Measurements from ENCODE around the gene HCFC1R1. TPM values are rescaled to one million over a fixed set of nuclear protein-coding genes. Genes with fewer than 3 reads are reported as not detected.

HCFC1R1 gene
- total RNA-seq, 2 donors from 2014 or later = 49.8 to 59.1 TPM

DNA sequence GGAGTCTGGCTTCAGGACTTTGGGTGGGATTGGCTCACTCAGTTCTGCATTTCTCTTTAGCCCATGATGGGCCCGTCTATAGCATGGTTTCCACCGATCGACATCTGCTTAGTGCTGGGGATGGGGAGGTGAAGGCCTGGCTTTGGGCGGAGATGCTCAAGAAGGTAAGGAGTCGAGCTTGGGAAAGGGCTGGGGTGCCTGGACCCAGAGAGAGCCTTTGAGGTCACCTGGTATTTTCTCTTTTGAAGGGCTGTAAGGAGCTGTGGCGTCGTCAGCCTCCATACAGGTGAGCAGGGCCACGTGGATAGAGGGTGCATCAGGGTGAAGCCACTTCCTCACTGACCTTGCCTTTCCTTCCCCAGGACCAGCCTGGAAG, 2.2 kb upstream of the HCFC1R1 start:
- Histone ChIP-seq H3K27me3 (ENCODE audit: control insufficient read depth, insufficient read depth, low read length, poor library complexity, severe bottlenecking) (peaks cover 4% of the 10 kb centered on the region), H3K4me1 (ENCODE audit: control insufficient read depth, insufficient read depth, low read length) (peaks cover 12% of the 10 kb centered on the region), H3K36me3 (ENCODE audit: control insufficient read depth, insufficient read depth, low read length) (peaks cover 30% of the 10 kb centered on the region), H3K9me3 (ENCODE audit: control insufficient read depth, low read length) (no peaks in the 10 kb centered on the region), H3K9ac (ENCODE audit: extremely low read depth, low read length, poor library complexity, severe bottlenecking) (no peak overlapping the region), H3K4me3 (ENCODE audit: low read length) (no peak overlapping the region), H3K27ac (ENCODE audit: low read depth, low read length) (no peak overlapping the region)
- Mint-ChIP-seq H3K4me1 (peaks cover 22% of the 10 kb centered on the region), H3K4me3 (no peak overlapping the region), H3K27ac (no peak overlapping the region), H3K9me3 (no peaks in the 10 kb centered on the region), H3K36me3 (ENCODE audit: low read depth) (peaks cover 23% of the 10 kb centered on the region), H3K27me3 (ENCODE audit: insufficient read depth) (peaks cover 23% of the 10 kb centered on the region)
- peak; percentile 35 for DNase-seq
- TF ChIP-seq, protein P1, sequence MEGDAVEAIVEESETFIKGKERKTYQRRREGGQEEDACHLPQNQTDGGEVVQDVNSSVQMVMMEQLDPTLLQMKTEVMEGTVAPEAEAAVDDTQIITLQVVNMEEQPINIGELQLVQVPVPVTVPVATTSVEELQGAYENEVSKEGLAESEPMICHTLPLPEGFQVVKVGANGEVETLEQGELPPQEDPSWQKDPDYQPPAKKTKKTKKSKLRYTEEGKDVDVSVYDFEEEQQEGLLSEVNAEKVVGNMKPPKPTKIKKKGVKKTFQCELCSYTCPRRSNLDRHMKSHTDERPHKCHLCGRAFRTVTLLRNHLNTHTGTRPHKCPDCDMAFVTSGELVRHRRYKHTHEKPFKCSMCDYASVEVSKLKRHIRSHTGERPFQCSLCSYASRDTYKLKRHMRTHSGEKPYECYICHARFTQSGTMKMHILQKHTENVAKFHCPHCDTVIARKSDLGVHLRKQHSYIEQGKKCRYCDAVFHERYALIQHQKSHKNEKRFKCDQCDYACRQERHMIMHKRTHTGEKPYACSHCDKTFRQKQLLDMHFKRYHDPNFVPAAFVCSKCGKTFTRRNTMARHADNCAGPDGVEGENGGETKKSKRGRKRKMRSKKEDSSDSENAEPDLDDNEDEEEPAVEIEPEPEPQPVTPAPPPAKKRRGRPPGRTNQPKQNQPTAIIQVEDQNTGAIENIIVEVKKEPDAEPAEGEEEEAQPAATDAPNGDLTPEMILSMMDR (conservative IDR thresholded peaks at IDR 0.05) = no peak
- 92 to 95% methylated on average over 7 to 8 of the region's 8 CpGs for WGBS, 2 experiments (ENCODE audit: insufficient coverage in 1 of 2, insufficient read length in 1 of 2)

DNA sequence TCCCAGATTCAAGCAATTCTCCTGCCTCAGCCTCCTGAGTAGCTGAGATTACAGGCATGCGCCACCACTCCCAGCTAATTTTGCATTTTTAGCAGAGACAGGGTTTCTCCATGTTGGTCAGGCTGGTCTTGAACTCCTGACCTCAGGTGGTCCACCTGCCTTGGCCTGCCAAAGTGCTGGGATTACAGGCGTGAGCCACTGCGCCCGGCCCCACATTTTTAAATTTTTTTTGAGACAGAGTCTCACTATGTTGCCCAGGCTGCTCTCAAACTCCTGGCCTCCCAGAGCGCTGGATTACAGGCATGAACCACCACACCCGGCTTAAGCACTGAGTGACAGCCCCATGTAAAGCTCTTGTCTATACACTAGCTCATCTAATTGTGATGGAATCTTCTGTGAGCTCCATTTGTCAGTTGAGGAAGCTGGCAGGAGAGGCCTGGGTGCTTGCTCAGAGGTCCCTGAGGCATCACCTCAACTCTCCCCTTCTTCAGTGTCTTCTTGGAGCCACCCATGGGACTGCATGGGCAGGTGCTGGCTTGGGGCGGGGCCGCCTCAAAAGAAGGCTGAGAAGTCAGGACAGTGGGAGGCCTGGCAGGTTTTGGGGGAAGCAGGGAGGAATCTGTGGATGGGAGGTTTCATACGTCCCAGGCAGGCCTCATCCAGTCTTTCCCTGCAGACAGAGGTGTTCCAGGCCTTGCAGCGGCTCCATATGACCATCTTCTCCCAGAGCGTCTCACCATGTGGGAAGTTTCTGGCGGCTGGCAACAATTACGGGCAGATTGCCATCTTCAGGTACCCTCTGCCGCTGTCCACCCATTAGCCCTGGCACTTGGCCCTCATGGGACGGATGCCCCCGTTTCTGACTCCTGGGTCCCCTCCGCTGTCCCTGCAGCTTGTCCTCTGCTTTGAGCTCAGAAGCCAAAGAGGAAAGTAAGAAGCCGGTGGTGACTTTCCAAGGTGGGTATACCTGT, 1.6 kb upstream of the HCFC1R1 start:
- TF ChIP-seq, protein P1 (conservative IDR thresholded peaks at IDR 0.05) = no peak
- H3K4me3 Mint-ChIP-seq = peak overlapping the region; percentile 83
- H3K27ac ChIP-seq (ENCODE audit: low read depth, low read length) = no peak overlapping the region
- WGBS, 2 experiments (ENCODE audit: insufficient coverage in 1 of 2, insufficient read length in 1 of 2) = 91 to 95% methylated on average over 16 to 18 of the region's 18 CpGs
- no peaks in the 10 kb centered on the region for H3K9me3 ChIP-seq (ENCODE audit: control insufficient read depth, low read length)
- H3K4me1 ChIP-seq (ENCODE audit: control insufficient read depth, insufficient read depth, low read length) = peaks cover 12% of the 10 kb centered on the region
- no peak overlapping the region for H3K9ac ChIP-seq (ENCODE audit: extremely low read depth, low read length, poor library complexity, severe bottlenecking)
- no peak overlapping the region for H3K4me3 ChIP-seq (ENCODE audit: low read length)
- no peak overlapping the region for H3K27ac Mint-ChIP-seq
- DNase-seq = peak; percentile 51
- peaks cover 19% of the 10 kb centered on the region for H3K27me3 Mint-ChIP-seq (ENCODE audit: insufficient read depth)
- peaks cover 23% of the 10 kb centered on the region for H3K36me3 Mint-ChIP-seq (ENCODE audit: low read depth)
- no peaks in the 10 kb centered on the region for H3K9me3 Mint-ChIP-seq
- H3K36me3 ChIP-seq (ENCODE audit: control insufficient read depth, insufficient read depth, low read length) = peaks cover 30% of the 10 kb centered on the region
- peaks cover 4% of the 10 kb centered on the region for H3K27me3 ChIP-seq (ENCODE audit: control insufficient read depth, insufficient read depth, low read length, poor library complexity, severe bottlenecking)
- H3K4me1 Mint-ChIP-seq = peaks cover 22% of the 10 kb centered on the region

DNA sequence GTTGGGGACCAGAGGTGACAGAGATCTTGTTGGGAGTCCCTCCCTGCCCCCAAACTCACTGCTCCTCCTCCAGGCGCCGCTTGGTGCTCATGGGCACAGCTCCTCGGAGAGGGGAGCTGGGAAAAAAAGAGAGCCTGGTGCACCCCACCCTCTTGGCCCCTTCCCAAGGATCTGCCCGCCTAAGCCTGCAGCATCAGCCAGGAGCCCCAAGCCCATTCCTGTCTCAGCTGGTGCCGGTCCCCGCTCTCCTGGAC, 400 bp downstream of the HCFC1R1 start:
- H3K4me1 ChIP-seq (ENCODE audit: control insufficient read depth, insufficient read depth, low read length) = peaks cover 12% of the 10 kb centered on the region
- Mint-ChIP-seq H3K4me1 (peaks cover 28% of the 10 kb centered on the region), H3K9me3 (no peaks in the 10 kb centered on the region), H3K4me3 (peak overlapping the region; percentile 83), H3K27ac (peak overlapping the region; percentile 99), H3K36me3 (ENCODE audit: low read depth) (peaks cover 23% of the 10 kb centered on the region), H3K27me3 (ENCODE audit: insufficient read depth) (peaks cover 1% of the 10 kb centered on the region)
- 12% methylated on average over 6 of the region's 6 CpGs; no CpG with 5 or more reads in 1 of the 2 experiments for WGBS, 2 experiments (ENCODE audit: insufficient coverage in 1 of 2, insufficient read length in 1 of 2)
- H3K9ac ChIP-seq (ENCODE audit: extremely low read depth, low read length, poor library complexity, severe bottlenecking) = peak overlapping the region; percentile 99
- no peaks in the 10 kb centered on the region for H3K27me3 ChIP-seq (ENCODE audit: control insufficient read depth, insufficient read depth, low read length, poor library complexity, severe bottlenecking)
- no peaks in the 10 kb centered on the region for H3K9me3 ChIP-seq (ENCODE audit: control insufficient read depth, low read length)
- H3K27ac ChIP-seq (ENCODE audit: low read depth, low read length) = no peak overlapping the region
- H3K36me3 ChIP-seq (ENCODE audit: control insufficient read depth, insufficient read depth, low read length) = peaks cover 30% of the 10 kb centered on the region
- peak overlapping the region; percentile 97 for H3K4me3 ChIP-seq (ENCODE audit: low read length)
- TF ChIP-seq, protein P1 (conservative IDR thresholded peaks at IDR 0.05) = no peak
- DNase-seq = no peak
